Right lobe of liver (tissue), 6 donors: ENCODE results near the gene ERRFI1. TPM values are rescaled to one million over a fixed set of nuclear protein-coding genes. Genes with fewer than 3 reads are reported as not detected.

Experiments
- ATAC-seq, 4 donors: fragments of 200-7000 bp; cut with Tn5 transposase; one replicate each; pipeline ENCODE4 v1.9.1; 2020; ENCODE audit warnings: mild to moderate bottlenecking in 4 of 4, moderate library complexity in 4 of 4
- DNase-seq, 3 donors: peaks; one replicate each; pipeline ENCODE4 v3.0.0-alpha.2; 2020
- H3K27ac ChIP-seq, 3 donors: fragments of 200-600 bp; one replicate each; pipeline ENCODE4 v1.8.0; 2022
- H3K27me3 ChIP-seq, 2 donors: fragments of 200-600 bp; one replicate each; pipeline ENCODE4 v1.8.0; 2022
- H3K36me3 ChIP-seq, 4 donors: fragments of 200-600 bp; sonication (generic) in 1 of 4; one replicate each; pipeline versions ENCODE4 v1.5.1 to v1.8.0; 2017 to 2022; ENCODE audit warnings: control low read depth in 1 of 4
- H3K4me1 ChIP-seq, 4 donors: fragments of 200-600 bp; sonication (generic) in 1 of 4; one replicate each; pipeline versions ENCODE4 v1.5.1 to v1.8.0; 2017 to 2022; ENCODE audit warnings: control low read depth in 1 of 4
- H3K4me3 ChIP-seq, 3 donors: fragments of 200-600 bp; one replicate each; pipeline ENCODE4 v1.8.0; 2022
- H3K9me3 ChIP-seq, 4 donors: fragments of 200-600 bp; sonication (generic) in 1 of 4; one replicate each; pipeline versions ENCODE4 v1.5.1 to v1.8.0; 2017 to 2022; ENCODE audit warnings: control low read depth in 1 of 4
- POLR2A ChIP-seq: fragments of 450-650 bp; IDR thresholded peaks from one replicate; pipeline ENCODE4 v1.6.1; 2017; ENCODE audit warnings: antibody characterized with exemption, mild to moderate bottlenecking
- WGBS: methylation state at CpG from one replicate; pipeline ENCODE4 v1.1.6; 2018; ENCODE audit warnings: low coverage, low lambda C conversion rate; ENCODE audit not compliant: insufficient coverage; ENCODE audit errors: missing lambda C conversion rate; 5-methylcytosine and 5-hydroxymethylcytosine counted together
- intact Hi-C, 2 donors: fragments of 100-400 bp; cut with DNase I; formaldehyde crosslinking; loops; one replicate each; pipeline versions ENCODE4 v1.11.2 to v1.14.1; 2022
- total RNA-seq, 6 experiments: library from RNA; depleted of rRNA in 2 of 6; stranded (reverse); fragments of >200 nt in 2 of 6; fragmentation: NEBNext Ultra II Directional in 3 of 6; extraction: Animal tissue kit (Norgen Biotek cat#: 25700) in 3 of 6; gene quantifications; one replicate each; pipeline versions ENCODE4 v1.1.0 to v1.2.4, GENCODE V29; 2016 to 2023
- TF ChIP-seq, protein P1 (sequence below), 4 donors: fragments of 200-600 bp in 3 of 4; fragments of 450-650 bp in 1 of 4; IDR thresholded peaks; one replicate each; pipeline versions ENCODE4 v1.5.1 to v1.8.0; 2016 to 2022; ENCODE audit warnings: antibody characterized with exemption in 4 of 4, mild to moderate bottlenecking in 2 of 4
- donor health status: DM: no; HTN: yes; CAD: no.
- donor health status: DM: no; HTN: no; CAD: no.
- donor health status: DM: no; HTN: no; CAD: no.
- donor health status: DM: no; HTN: yes; CAD: no.
- donor health status: DM: no; HTN: yes; CAD: no.

Gene ERRFI1
- total RNA-seq, 6 experiments from 2014 or later: 109 to 539 (median 214) TPM

DNA sequence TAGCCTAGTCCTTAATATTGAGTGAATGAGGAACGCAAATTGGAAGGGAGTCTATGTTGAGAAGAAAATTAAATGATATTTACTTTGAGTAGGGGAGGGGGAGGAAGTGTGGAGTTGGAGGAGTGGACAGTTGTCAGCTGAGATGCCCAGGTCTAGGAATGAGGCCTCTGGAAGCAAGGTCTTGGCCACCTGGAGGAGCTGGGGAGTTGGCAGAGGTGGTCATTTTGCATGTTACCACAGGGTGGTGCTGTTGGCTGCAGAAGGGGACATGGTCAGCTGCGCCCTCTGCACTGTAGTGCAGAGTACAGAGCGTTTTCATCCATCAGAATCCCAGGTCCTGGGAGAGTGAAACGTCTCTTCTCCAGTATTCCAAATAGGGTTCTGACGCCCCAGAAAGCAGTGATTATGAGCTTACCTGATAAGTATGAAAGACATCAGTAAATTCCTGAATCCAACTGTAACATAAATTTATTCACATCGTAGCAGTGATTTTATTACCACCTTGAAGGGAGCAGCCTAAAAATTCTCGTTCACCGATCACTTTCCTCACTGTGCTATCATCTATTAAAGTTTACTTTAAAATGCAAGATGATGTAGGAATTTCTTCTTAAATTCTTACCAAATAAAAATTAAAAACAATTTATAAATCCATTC is 50.8 kb downstream of the ERRFI1 start:
- intact Hi-C loops: loop anchor here (5.0 to 10.0 kb wide), 2 partner anchors 342 to 369 kb away; partner anchors contain the start of gene SLC45A1 (in 1 of the 2)
- WGBS: 66% methylated on average over 7 of the region's 8 CpGs
- peaks cover 0 to 14% (median 1%) of the 10 kb centered on the region in 4 donors for H3K4me1 ChIP-seq
- TF ChIP-seq POLR2A: no peak
- TF ChIP-seq, protein P1, sequence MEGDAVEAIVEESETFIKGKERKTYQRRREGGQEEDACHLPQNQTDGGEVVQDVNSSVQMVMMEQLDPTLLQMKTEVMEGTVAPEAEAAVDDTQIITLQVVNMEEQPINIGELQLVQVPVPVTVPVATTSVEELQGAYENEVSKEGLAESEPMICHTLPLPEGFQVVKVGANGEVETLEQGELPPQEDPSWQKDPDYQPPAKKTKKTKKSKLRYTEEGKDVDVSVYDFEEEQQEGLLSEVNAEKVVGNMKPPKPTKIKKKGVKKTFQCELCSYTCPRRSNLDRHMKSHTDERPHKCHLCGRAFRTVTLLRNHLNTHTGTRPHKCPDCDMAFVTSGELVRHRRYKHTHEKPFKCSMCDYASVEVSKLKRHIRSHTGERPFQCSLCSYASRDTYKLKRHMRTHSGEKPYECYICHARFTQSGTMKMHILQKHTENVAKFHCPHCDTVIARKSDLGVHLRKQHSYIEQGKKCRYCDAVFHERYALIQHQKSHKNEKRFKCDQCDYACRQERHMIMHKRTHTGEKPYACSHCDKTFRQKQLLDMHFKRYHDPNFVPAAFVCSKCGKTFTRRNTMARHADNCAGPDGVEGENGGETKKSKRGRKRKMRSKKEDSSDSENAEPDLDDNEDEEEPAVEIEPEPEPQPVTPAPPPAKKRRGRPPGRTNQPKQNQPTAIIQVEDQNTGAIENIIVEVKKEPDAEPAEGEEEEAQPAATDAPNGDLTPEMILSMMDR (IDR thresholded peaks at IDR 0.05): peak; percentile 87 to 93 (median 90)
- H3K27me3 ChIP-seq: no peaks in the 10 kb centered on the region
- no peak overlapping the region for H3K27ac ChIP-seq
- peak; percentile 68 to 80 (median 76) for DNase-seq
- H3K36me3 ChIP-seq: peaks cover 0 to 64% (median 22%) of the 10 kb centered on the region in 4 donors
- H3K4me3 ChIP-seq: no peak overlapping the region
- no peaks in the 10 kb centered on the region for H3K9me3 ChIP-seq
- peak; percentile 99 to 100 (median 100) for ATAC-seq

DNA sequence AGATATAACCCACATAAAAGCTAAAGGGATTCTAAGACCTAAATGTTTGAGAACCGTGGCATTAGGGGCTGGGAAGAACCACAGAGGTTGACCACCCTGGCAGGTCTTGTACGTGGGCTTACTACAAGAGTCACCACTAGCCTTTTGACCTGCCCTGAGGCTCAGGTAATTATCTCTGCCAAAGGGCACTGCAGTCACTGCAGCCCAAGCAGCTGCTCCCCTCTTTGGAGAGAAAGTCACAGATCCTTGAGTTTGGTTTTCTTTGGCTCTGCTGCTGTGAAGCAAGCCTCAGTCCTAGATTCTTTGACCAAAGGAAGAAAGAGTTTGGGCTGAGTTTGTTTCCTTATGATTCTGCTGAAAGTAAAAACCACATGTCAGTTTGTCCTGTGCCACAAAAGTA is 53.0 kb downstream of the ERRFI1 start:
- Histone ChIP-seq H3K27me3 (no peaks in the 10 kb centered on the region), H3K36me3 (peaks cover 0 to 63% (median 23%) of the 10 kb centered on the region in 4 donors), H3K9me3 (no peaks in the 10 kb centered on the region), H3K4me3 (no peak overlapping the region), H3K27ac (no peak overlapping the region), H3K4me1 (peaks cover 0 to 15% (median 1%) of the 10 kb centered on the region in 4 donors)
- intact Hi-C loops: loop anchor here in 1 of 2 donors (10.0 kb wide), 1 partner anchor 372 kb away; no protein-coding TSS in a partner anchor
- DNase-seq (no peak), ATAC-seq (no peak)
- TF ChIP-seq, protein P1 (IDR thresholded peaks at IDR 0.05): no peak
- no peak for TF ChIP-seq POLR2A
- 100% methylated on average over 2 of the region's 2 CpGs for WGBS

DNA sequence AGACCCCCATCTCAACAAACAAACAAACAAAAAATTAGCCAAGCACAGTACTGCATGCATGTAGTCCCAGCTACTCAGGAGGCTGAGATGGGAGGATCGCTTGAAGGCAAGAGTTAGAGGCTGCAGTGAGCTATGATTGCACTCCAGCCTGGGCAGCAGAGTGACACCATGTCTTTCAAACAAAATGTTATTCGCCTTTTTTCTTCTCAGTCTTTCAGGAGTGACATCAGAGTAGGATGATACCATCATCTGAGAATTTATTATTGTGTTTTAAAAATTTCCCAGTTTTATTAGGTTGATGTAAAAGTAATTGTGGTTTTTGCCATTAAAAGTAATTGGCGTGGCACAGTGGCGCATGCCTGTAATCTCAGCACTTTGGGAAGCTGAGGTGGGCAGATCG is 53.8 kb downstream of the ERRFI1 start:
- peaks cover 0 to 55% (median 24%) of the 10 kb centered on the region in 4 donors for H3K36me3 ChIP-seq
- no peak overlapping the region for H3K4me3 ChIP-seq
- no peaks in the 10 kb centered on the region for H3K9me3 ChIP-seq
- 94% methylated on average over 5 of the region's 5 CpGs for WGBS
- H3K27me3 ChIP-seq: no peaks in the 10 kb centered on the region
- no peak for ATAC-seq
- TF ChIP-seq, protein P1 (IDR thresholded peaks at IDR 0.05): no peak
- TF ChIP-seq POLR2A: no peak
- intact Hi-C loops: loop anchor here in 1 of 2 donors (10.0 kb wide), 1 partner anchor 373 kb away; no protein-coding TSS in a partner anchor
- DNase-seq: no peak
- H3K4me1 ChIP-seq: peaks cover 0 to 23% (median 4%) of the 10 kb centered on the region in 4 donors
- H3K27ac ChIP-seq: no peak overlapping the region

DNA sequence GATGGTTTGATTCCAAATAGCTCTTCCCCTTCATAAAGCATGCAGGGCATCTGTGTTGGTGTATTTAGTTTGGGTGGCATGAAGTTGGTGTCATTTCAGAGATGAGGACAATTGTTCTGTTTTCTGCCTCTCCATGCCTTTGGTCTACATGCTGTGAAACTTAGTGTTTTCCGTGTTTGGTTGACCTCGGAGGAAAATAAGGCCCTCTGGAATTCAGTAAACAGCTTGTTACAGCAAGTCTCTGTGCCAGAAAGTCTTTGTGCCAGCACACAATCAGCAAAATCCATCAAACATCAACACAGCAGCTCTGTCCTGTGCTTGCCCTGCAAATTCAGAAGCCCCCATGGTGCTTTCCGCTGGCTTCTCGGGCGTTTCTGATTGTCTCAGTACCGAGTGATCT is 55.1 kb downstream of the ERRFI1 start:
- peaks cover 0 to 53% (median 27%) of the 10 kb centered on the region in 4 donors for H3K36me3 ChIP-seq
- WGBS: 42% methylated on average over 6 of the region's 6 CpGs
- H3K9me3 ChIP-seq: no peaks in the 10 kb centered on the region
- no peaks in the 10 kb centered on the region for H3K27me3 ChIP-seq
- intact Hi-C loops: loop anchor here in 1 of 2 donors (10.0 kb wide), 1 partner anchor 374 kb away; no protein-coding TSS in a partner anchor
- ATAC-seq: peak in 3 of 4 donors; percentile 25 to 56 (median 38)
- peaks cover 0 to 36% (median 7%) of the 10 kb centered on the region in 4 donors for H3K4me1 ChIP-seq
- DNase-seq: no peak
- peak overlapping the region in 1 of 3 donors; percentile 2 for H3K27ac ChIP-seq
- no peak overlapping the region for H3K4me3 ChIP-seq
- TF ChIP-seq, protein P1 (IDR thresholded peaks at IDR 0.05): no peak
- no peak for TF ChIP-seq POLR2A
